ENCODE data around the gene CXCL8.

- TF ChIP-seq, protein P1, sequence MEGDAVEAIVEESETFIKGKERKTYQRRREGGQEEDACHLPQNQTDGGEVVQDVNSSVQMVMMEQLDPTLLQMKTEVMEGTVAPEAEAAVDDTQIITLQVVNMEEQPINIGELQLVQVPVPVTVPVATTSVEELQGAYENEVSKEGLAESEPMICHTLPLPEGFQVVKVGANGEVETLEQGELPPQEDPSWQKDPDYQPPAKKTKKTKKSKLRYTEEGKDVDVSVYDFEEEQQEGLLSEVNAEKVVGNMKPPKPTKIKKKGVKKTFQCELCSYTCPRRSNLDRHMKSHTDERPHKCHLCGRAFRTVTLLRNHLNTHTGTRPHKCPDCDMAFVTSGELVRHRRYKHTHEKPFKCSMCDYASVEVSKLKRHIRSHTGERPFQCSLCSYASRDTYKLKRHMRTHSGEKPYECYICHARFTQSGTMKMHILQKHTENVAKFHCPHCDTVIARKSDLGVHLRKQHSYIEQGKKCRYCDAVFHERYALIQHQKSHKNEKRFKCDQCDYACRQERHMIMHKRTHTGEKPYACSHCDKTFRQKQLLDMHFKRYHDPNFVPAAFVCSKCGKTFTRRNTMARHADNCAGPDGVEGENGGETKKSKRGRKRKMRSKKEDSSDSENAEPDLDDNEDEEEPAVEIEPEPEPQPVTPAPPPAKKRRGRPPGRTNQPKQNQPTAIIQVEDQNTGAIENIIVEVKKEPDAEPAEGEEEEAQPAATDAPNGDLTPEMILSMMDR (conservative IDR thresholded peaks at IDR 0.05 in 1 of 2, IDR thresholded peaks at IDR 0.05 in 1 of 2; ENCODE audit: extremely low read depth in 1 of 2, insufficient read depth in 1 of 2, low read depth in 1 of 2, low read length in 2 of 2) = no peak
- TF ChIP-seq EZH2 (IDR thresholded peaks at IDR 0.05; ENCODE audit: borderline replicate concordance, low read length) = no peak
Observed at GRCh38 chr4:73780834-73781233, 40.5 kb downstream of the CXCL8 start.

Measured in mammary epithelial cell (primary cell).